ENCODE data around the gene OR5P2. TPM values are rescaled to one million over a fixed set of nuclear protein-coding genes. Genes with fewer than 3 reads are reported as not detected.

The OR5P2 gene
- total RNA-seq, 2 donors from 2014 or later: 1.1 to 8.4 TPM

GRCh38 chr11:7759010-7759409, 37.7 kb downstream of the OR5P2 start:
- H3K27me3 Mint-ChIP-seq (ENCODE audit: insufficient read depth): no peaks in the 10 kb centered on the region
- H3K4me1 Mint-ChIP-seq: no peaks in the 10 kb centered on the region
- TF ChIP-seq CTCF (conservative IDR thresholded peaks at IDR 0.05): no peak
- no peak overlapping the region for H3K4me3 ChIP-seq (ENCODE audit: low read length)
- WGBS, 2 experiments (ENCODE audit: insufficient coverage in 1 of 2, insufficient read length in 1 of 2): 88 to 100% methylated on average over 2 of the region's 2 CpGs
- no peak overlapping the region for H3K27ac Mint-ChIP-seq
- peaks cover 5% of the 10 kb centered on the region for H3K9me3 Mint-ChIP-seq
- peaks cover 16% of the 10 kb centered on the region for H3K36me3 ChIP-seq (ENCODE audit: control insufficient read depth, insufficient read depth, low read length)
- H3K36me3 Mint-ChIP-seq (ENCODE audit: low read depth): peaks cover 20% of the 10 kb centered on the region
- no peaks in the 10 kb centered on the region for H3K4me1 ChIP-seq (ENCODE audit: control insufficient read depth, insufficient read depth, low read length)
- no peak overlapping the region for H3K4me3 Mint-ChIP-seq
- no peak for DNase-seq
- no peaks in the 10 kb centered on the region for H3K27me3 ChIP-seq (ENCODE audit: control insufficient read depth, insufficient read depth, low read length, poor library complexity, severe bottlenecking)
- H3K9me3 ChIP-seq (ENCODE audit: control insufficient read depth, low read length): peaks cover 6% of the 10 kb centered on the region
- H3K9ac ChIP-seq (ENCODE audit: extremely low read depth, low read length, poor library complexity, severe bottlenecking): no peak overlapping the region
- no peak overlapping the region for H3K27ac ChIP-seq (ENCODE audit: low read depth, low read length)

- no peaks in the 10 kb centered on the region for H3K27me3 ChIP-seq (ENCODE audit: control insufficient read depth, insufficient read depth, low read length, poor library complexity, severe bottlenecking)
- 98% methylated on average over 2 of the region's 2 CpGs; no CpG with 5 or more reads in 1 of the 2 experiments for WGBS, 2 experiments (ENCODE audit: insufficient coverage in 1 of 2, insufficient read length in 1 of 2)
- H3K27me3 Mint-ChIP-seq (ENCODE audit: insufficient read depth): no peaks in the 10 kb centered on the region
- peaks cover 11% of the 10 kb centered on the region for H3K36me3 ChIP-seq (ENCODE audit: control insufficient read depth, insufficient read depth, low read length)
- H3K27ac Mint-ChIP-seq: no peak overlapping the region
- peaks cover 9% of the 10 kb centered on the region for H3K4me1 Mint-ChIP-seq
- TF ChIP-seq CTCF (conservative IDR thresholded peaks at IDR 0.05): no peak
- no peak overlapping the region for H3K4me3 Mint-ChIP-seq
- H3K4me3 ChIP-seq (ENCODE audit: low read length): no peak overlapping the region
- H3K27ac ChIP-seq (ENCODE audit: low read depth, low read length): no peak overlapping the region
- H3K9me3 ChIP-seq (ENCODE audit: control insufficient read depth, low read length): no peaks in the 10 kb centered on the region
- no peaks in the 10 kb centered on the region for H3K9me3 Mint-ChIP-seq
- peaks cover 30% of the 10 kb centered on the region for H3K36me3 Mint-ChIP-seq (ENCODE audit: low read depth)
- no peak for DNase-seq
- no peaks in the 10 kb centered on the region for H3K4me1 ChIP-seq (ENCODE audit: control insufficient read depth, insufficient read depth, low read length)
- no peak overlapping the region for H3K9ac ChIP-seq (ENCODE audit: extremely low read depth, low read length, poor library complexity, severe bottlenecking)
These were observed 47.3 kb downstream of the OR5P2 start for GRCh38 chr11:7749456-7749855.

Other genes starting within 250 kb of the OR5P2 start
- gene CYB5R2, start 123.4 kb downstream of the OR5P2 start, total RNA-seq: 10 to 100 TPM; 31.7 to 51.9 TPM
- 10 to 100 TPM in 1 of 2 donors, 1 to 10 TPM in 1; 8.2 to 30.1 TPM for gene OVCH2, start 90.5 kb downstream of the OR5P2 start, total RNA-seq
- 1 to 10 TPM; 1.8 to 9.6 TPM for gene OR5P3, start 33.9 kb upstream of the OR5P2 start, total RNA-seq
- gene OR10A6, start 134.3 kb upstream of the OR5P2 start, total RNA-seq: not detected
- gene OR10A3, start 144.8 kb upstream of the OR5P2 start, total RNA-seq: not detected
- gene NLRP10, start 168.5 kb upstream of the OR5P2 start, total RNA-seq: under 1 TPM in 1 of 2 donors, not detected in 1; 0.15 TPM
- gene EIF3F, start 190.4 kb upstream of the OR5P2 start, total RNA-seq: 100 to 1,000 TPM; 349 to 354 TPM

Measured in endodermal cell (in vitro differentiated cells).